Measurements from ENCODE around the gene CRADD.
"Not testable (repeated sequence)": the region's sequence is repeated elsewhere in the genome, so short reads cannot be mapped to it uniquely, and the experiment has no call there.

Gene CRADD

GRCh38 chr12:93902192-93902591, 225.0 kb downstream of the CRADD start:
- DNase-seq, result no peak
- ATAC-seq, result no peak

GRCh38 chr12:93902736-93903562, 225.8 kb downstream of the CRADD start:
- no peak for DNase-seq
- no peak for ATAC-seq

- ATAC-seq, result no peak
- no peak for DNase-seq
Observed at GRCh38 chr12:93904124-93904523, 226.9 kb downstream of the CRADD start.

GRCh38 chr12:93908264-93908663, 231.1 kb downstream of the CRADD start:
- ATAC-seq (no peak), DNase-seq (no peak)

GRCh38 chr12:93908846-93909567, 231.8 kb downstream of the CRADD start:
- DNase-seq (no peak), ATAC-seq (no peak)

- ATAC-seq (no peak), DNase-seq (no peak)
Observed at GRCh38 chr12:93911396-93911795, 234.2 kb downstream of the CRADD start.

GRCh38 chr12:93912086-93912733, 235.0 kb downstream of the CRADD start:
- no peak for DNase-seq
- no peak for ATAC-seq

- DNase-seq (no peak), ATAC-seq (no peak)
Observed at GRCh38 chr12:93913845-93914244, 236.7 kb downstream of the CRADD start.

GRCh38 chr12:93914281-93914680, 237.1 kb downstream of the CRADD start:
- ATAC-seq (no peak), DNase-seq (no peak)

GRCh38 chr12:93915411-93915810, 238.2 kb downstream of the CRADD start:
- DNase-seq, result no peak
- ATAC-seq, result no peak

GRCh38 chr12:93916402-93916801, 239.2 kb downstream of the CRADD start:
- ATAC-seq, result no peak

GRCh38 chr12:93918262-93918661, 241.1 kb downstream of the CRADD start:
- DNase-seq (no peak), ATAC-seq (no peak)

More at GRCh38 chr12:93916402-93916801, 239.2 kb downstream of the CRADD start:
- DNase-seq, result no peak

GRCh38 chr12:93918900-93919299, 241.7 kb downstream of the CRADD start:
- DNase-seq (no peak), ATAC-seq (no peak)

GRCh38 chr12:93921521-93921920, 244.3 kb downstream of the CRADD start:
- DNase-seq (no peak), ATAC-seq (no peak)

- no peak for DNase-seq
- ATAC-seq, result no peak
Observed at GRCh38 chr12:93922583-93923006, 245.4 kb downstream of the CRADD start.

- DNase-seq (no peak), ATAC-seq (no peak)
Observed at GRCh38 chr12:93924367-93924766, 247.2 kb downstream of the CRADD start.

GRCh38 chr12:93925585-93926205, 248.5 kb downstream of the CRADD start:
- ATAC-seq, result no peak
- no peak for DNase-seq

- no peak for DNase-seq
Observed at GRCh38 chr12:93926237-93926636, 249.1 kb downstream of the CRADD start.

GRCh38 chr12:93929081-93929480, 251.9 kb downstream of the CRADD start:
- ATAC-seq, DNase-seq: not testable (repeated sequence)

More at GRCh38 chr12:93926237-93926636, 249.1 kb downstream of the CRADD start:
- no peak for ATAC-seq

- no peak for ATAC-seq
- no peak for DNase-seq
Observed at GRCh38 chr12:93937812-93938211, 260.6 kb downstream of the CRADD start.

GRCh38 chr12:93938317-93938716, 261.1 kb downstream of the CRADD start:
- DNase-seq (no peak), ATAC-seq (no peak)

- no peak for ATAC-seq
Observed at GRCh38 chr12:93938931-93939330, 261.8 kb downstream of the CRADD start.

More at GRCh38 chr12:93938931-93939330, 261.8 kb downstream of the CRADD start:
- no peak for DNase-seq
